Liver (tissue), 9 donors: ENCODE results near the gene OTOA. TPM values are rescaled to one million over a fixed set of nuclear protein-coding genes. Genes with fewer than 3 reads are reported as not detected.

Source experiments
- DNase-seq: peaks from one replicate; pipeline ENCODE4 v3.0.0-alpha.2; 2017; ENCODE audit warnings: low spot score
- H3K27ac ChIP-seq, 2 donors: one replicate each; pipeline ENCODE4 v1.7.0; 2013; ENCODE audit warnings: inconsistent platforms in 2 of 2, low read length in 2 of 2, control low read depth in 1 of 2, low read depth in 1 of 2, mild to moderate bottlenecking in 1 of 2
- H3K27me3 ChIP-seq, 4 donors: one replicate each; pipeline versions ENCODE4 v1.6.1 to v1.7.0; 2013; ENCODE audit warnings: low read length in 3 of 4, inconsistent platforms in 1 of 4, mild to moderate bottlenecking in 1 of 4, moderate library complexity in 1 of 4; ENCODE audit not compliant: control insufficient read depth in 4 of 4, insufficient read depth in 4 of 4
- H3K36me3 ChIP-seq, 4 donors: one replicate each; pipeline versions ENCODE4 v1.6.1 to v1.7.0; 2013; ENCODE audit warnings: low read length in 3 of 4, mild to moderate bottlenecking in 3 of 4, low read depth in 1 of 4, moderate library complexity in 1 of 4; ENCODE audit not compliant: control insufficient read depth in 4 of 4, insufficient read depth in 3 of 4
- H3K4me1 ChIP-seq, 4 donors: one replicate each; pipeline versions ENCODE4 v1.6.1 to v1.7.0; 2013; ENCODE audit warnings: low read length in 3 of 4, mild to moderate bottlenecking in 3 of 4, moderate library complexity in 1 of 4; ENCODE audit not compliant: control insufficient read depth in 4 of 4, insufficient read depth in 4 of 4
- H3K4me3 ChIP-seq, 3 donors: one replicate each; pipeline versions ENCODE4 v1.6.1 to v1.7.0; 2013; ENCODE audit warnings: low read length in 3 of 3, control low read depth in 1 of 3, low read depth in 1 of 3, mild to moderate bottlenecking in 1 of 3
- H3K9ac ChIP-seq, 2 donors: one replicate each; pipeline ENCODE4 v1.7.0; 2013; ENCODE audit warnings: low read length in 2 of 2, mild to moderate bottlenecking in 2 of 2, moderate library complexity in 2 of 2, control low read depth in 1 of 2, low read depth in 1 of 2
- H3K9me3 ChIP-seq, 4 donors: one replicate each; pipeline versions ENCODE4 v1.6.1 to v1.7.0; 2013; ENCODE audit warnings: low read length in 3 of 4; ENCODE audit not compliant: control insufficient read depth in 4 of 4
- CTCF ChIP-seq: fragments of 150-350 bp; IDR thresholded peaks from 2 replicates; pipeline ENCODE4 v1.5.1; 2017; ENCODE audit warnings: improper control_type of control experiment, low read depth, low read length; ENCODE audit not compliant: missing input control
- EGR1 ChIP-seq, 2 donors: IDR thresholded peaks; 2 replicates each; pipeline ENCODE4 v1.6.1; 2016 to 2018; ENCODE audit warnings: antibody characterized with exemption in 2 of 2, low read depth in 2 of 2
- FOXA1 ChIP-seq: IDR thresholded peaks from 2 replicates; pipeline ENCODE4 v1.6.1; 2016; ENCODE audit warnings: antibody characterized with exemption
- FOXA2 ChIP-seq: IDR thresholded peaks from 2 replicates; pipeline ENCODE4 v1.6.1; 2016; ENCODE audit warnings: antibody characterized with exemption
- GABPA ChIP-seq, 2 donors: IDR thresholded peaks in 1 of 2; conservative IDR thresholded peaks in 1 of 2; 2 replicates each; pipeline ENCODE4 v1.6.1; 2016; ENCODE audit warnings: antibody characterized with exemption in 2 of 2, mild to moderate bottlenecking in 1 of 2, moderate library complexity in 1 of 2
- HNF4A ChIP-seq, 2 donors: conservative IDR thresholded peaks; 2 replicates each; pipeline ENCODE4 v1.6.1; 2016; ENCODE audit warnings: antibody characterized with exemption in 2 of 2, mild to moderate bottlenecking in 2 of 2
- HNF4G ChIP-seq: IDR thresholded peaks from 2 replicates; pipeline ENCODE4 v1.6.1; 2016; ENCODE audit warnings: antibody characterized with exemption
- JUND ChIP-seq, 2 donors: IDR thresholded peaks; 2 replicates each; pipeline ENCODE4 v1.6.1; 2016; ENCODE audit warnings: antibody characterized with exemption in 2 of 2
- MAX ChIP-seq: IDR thresholded peaks from 2 replicates; pipeline ENCODE4 v1.6.1; 2016; ENCODE audit warnings: antibody characterized with exemption
- NR2F2 ChIP-seq: IDR thresholded peaks from 2 replicates; pipeline ENCODE4 v1.6.1; 2016; ENCODE audit warnings: antibody characterized with exemption
- RAD21 ChIP-seq, 2 donors: IDR thresholded peaks; 2 replicates each; pipeline ENCODE4 v1.6.1; 2016; ENCODE audit warnings: antibody characterized with exemption in 2 of 2, mild to moderate bottlenecking in 2 of 2
- REST ChIP-seq: IDR thresholded peaks from 2 replicates; pipeline ENCODE4 v1.6.1; 2016; ENCODE audit warnings: antibody characterized with exemption, mild to moderate bottlenecking
- RXRA ChIP-seq, 2 donors: IDR thresholded peaks; 2 replicates each; pipeline ENCODE4 v1.6.1; 2017 to 2018; ENCODE audit warnings: antibody characterized with exemption in 2 of 2, mild to moderate bottlenecking in 1 of 2
- SP1 ChIP-seq: IDR thresholded peaks from 2 replicates; pipeline ENCODE4 v1.6.1; 2018; ENCODE audit warnings: antibody characterized with exemption, mild to moderate bottlenecking
- TAF1 ChIP-seq: conservative IDR thresholded peaks from 2 replicates; pipeline ENCODE4 v1.6.1; 2016; ENCODE audit warnings: antibody characterized with exemption, mild to moderate bottlenecking
- YY1 ChIP-seq: IDR thresholded peaks from 2 replicates; pipeline ENCODE4 v1.6.1; 2016; ENCODE audit warnings: antibody characterized with exemption, mild to moderate bottlenecking
- WGBS: extraction: QIAGEN DNeasy Blood & Tissue Kit; methylation state at CpG from one replicate; pipeline ENCODE4 v1.1.7; 2013; 5-methylcytosine and 5-hydroxymethylcytosine counted together
- polyA plus RNA-seq, 2 donors: library from polyadenylated mRNA; stranded (reverse) in 1 of 2; unstranded in 1 of 2; fragments of 200-250 nt in 1 of 2; fragments of >200 nt in 1 of 2; fragmentation: Nextera tagmentation in 1 of 2; extraction: Ambion mirVana in 1 of 2; gene quantifications; one replicate each; pipeline versions ENCODE4 v1.2.1 to v1.2.3, GENCODE V29; 2013 to 2015
- total RNA-seq, 2 donors: library from RNA; depleted of rRNA; stranded (reverse); fragments of >200 nt; gene quantifications; one replicate each; pipeline ENCODE4 v1.2.3, GENCODE V29; 2014
- TF ChIP-seq, protein P1 (sequence below): IDR thresholded peaks from 2 replicates; pipeline ENCODE4 v1.6.1; 2016; ENCODE audit warnings: antibody characterized with exemption
- TF ChIP-seq, protein P2 (sequence below): IDR thresholded peaks from 2 replicates; pipeline ENCODE4 v1.6.1; 2016; ENCODE audit warnings: antibody characterized with exemption
- donor health status: healthy.
- donor health status: healthy.
- donor health status: healthy.
- donor health status: healthy.
- donor health status: healthy.

The OTOA gene
- total and polyA plus RNA-seq, 4 donors, result 0.05 to 0.17 (median 0.10) TPM

GRCh38 chr16:21626659-21627277 is 37.0 kb upstream of the OTOA start:
- Histone ChIP-seq H3K9me3 (no peaks in the 10 kb centered on the region), H3K27me3 (no peaks in the 10 kb centered on the region), H3K36me3 (peaks cover 2 to 13% (median 9%) of the 10 kb centered on the region in 4 donors), H3K4me3 (no peak overlapping the region), H3K9ac (no peak overlapping the region), H3K27ac (peak overlapping the region in 1 of 2 donors; percentile 7), H3K4me1 (peaks cover 0 to 2% (median under 1%) of the 10 kb centered on the region in 4 donors)
- TF ChIP-seq FOXA2 (no peak), YY1 (no peak), RXRA (IDR thresholded peaks at IDR 0.05) (no peak), NR2F2 (no peak), HNF4A (conservative IDR thresholded peaks at IDR 0.05) (no peak), GABPA (IDR thresholded peaks at IDR 0.05 in 1 of 2, conservative IDR thresholded peaks at IDR 0.05 in 1 of 2) (no peak), MAX (no peak), FOXA1 (no peak), HNF4G (no peak), JUND (IDR thresholded peaks at IDR 0.05) (no peak), SP1 (no peak), EGR1 (IDR thresholded peaks at IDR 0.05; ENCODE audit: low read depth in 2 of 2) (no peak), TAF1 (no peak), CTCF (no peak), REST (no peak), RAD21 (IDR thresholded peaks at IDR 0.05) (no peak)
- TF ChIP-seq, protein P1, sequence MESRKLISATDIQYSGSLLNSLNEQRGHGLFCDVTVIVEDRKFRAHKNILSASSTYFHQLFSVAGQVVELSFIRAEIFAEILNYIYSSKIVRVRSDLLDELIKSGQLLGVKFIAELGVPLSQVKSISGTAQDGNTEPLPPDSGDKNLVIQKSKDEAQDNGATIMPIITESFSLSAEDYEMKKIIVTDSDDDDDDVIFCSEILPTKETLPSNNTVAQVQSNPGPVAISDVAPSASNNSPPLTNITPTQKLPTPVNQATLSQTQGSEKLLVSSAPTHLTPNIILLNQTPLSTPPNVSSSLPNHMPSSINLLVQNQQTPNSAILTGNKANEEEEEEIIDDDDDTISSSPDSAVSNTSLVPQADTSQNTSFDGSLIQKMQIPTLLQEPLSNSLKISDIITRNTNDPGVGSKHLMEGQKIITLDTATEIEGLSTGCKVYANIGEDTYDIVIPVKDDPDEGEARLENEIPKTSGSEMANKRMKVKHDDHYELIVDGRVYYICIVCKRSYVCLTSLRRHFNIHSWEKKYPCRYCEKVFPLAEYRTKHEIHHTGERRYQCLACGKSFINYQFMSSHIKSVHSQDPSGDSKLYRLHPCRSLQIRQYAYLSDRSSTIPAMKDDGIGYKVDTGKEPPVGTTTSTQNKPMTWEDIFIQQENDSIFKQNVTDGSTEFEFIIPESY, result no peak
- TF ChIP-seq, protein P2, sequence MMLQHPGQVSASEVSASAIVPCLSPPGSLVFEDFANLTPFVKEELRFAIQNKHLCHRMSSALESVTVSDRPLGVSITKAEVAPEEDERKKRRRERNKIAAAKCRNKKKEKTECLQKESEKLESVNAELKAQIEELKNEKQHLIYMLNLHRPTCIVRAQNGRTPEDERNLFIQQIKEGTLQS, result no peak
- 65% methylated on average over 6 of the region's 6 CpGs for WGBS
- DNase-seq, result no peak
